K562 (cell line): ENCODE measurements around the gene PLTP. TPM values are rescaled to one million over a fixed set of nuclear protein-coding genes. Genes with fewer than 3 reads are reported as not detected.

Experiments
- ATAC-seq: fragments of 200-7000 bp; cut with Tn5 transposase; 3 replicates; pipeline ENCODE4 v1.9.1; 2020; ENCODE audit warnings: moderate library complexity
- BruUV-seq: library from RNA; stranded (reverse); fragments of 400-500 nt; replicated peaks from 2 replicates; lab custom pipeline; 2021; lab: Mats Ljungman, UMichigan
- CTCF ChIA-PET: fragments of 300-600 bp; formaldehyde crosslinking; extraction: SDS; loops from one replicate; lab custom pipeline; 2021; ENCODE audit warnings: low intra/inter-chr PET ratio; lab: Yijun Ruan, JAX
- POLR2A ChIA-PET: fragments of 300-600, 350-650 bp; sonication (Branson Sonifier 250); formaldehyde crosslinking; extraction: SDS; loops from one replicate; lab custom pipeline; 2021; ENCODE audit warnings: antibody characterized with exemption, inconsistent platforms; lab: Yijun Ruan, JAX
- DNase-seq, 4 experiments: peaks; one replicate each; pipeline versions ENCODE4 v3.0.0 to v3.0.0-alpha.2; 2011 to 2018; ENCODE audit warnings: low spot score in 3 of 4, mixed read lengths in 3 of 4; ENCODE audit errors: extremely low read depth in 1 of 4
- FAIRE-seq: peaks from 2 replicates; lab custom pipeline; 2011; peaks lifted over from hg19 to GRCh38; lab: Jason Lieb, UNC
- H2AFZ ChIP-seq: 2 replicates; pipeline ENCODE4 v1.6.0; 2011; ENCODE audit warnings: low read depth, low read length, control low read depth, inconsistent platforms
- H3K27ac ChIP-seq: fragments of 200-600 bp; 3 replicates; pipeline ENCODE4 v1.8.0; 2011; ENCODE audit warnings: low read depth, mild to moderate bottlenecking, control low read depth, inconsistent platforms, low read length, moderate library complexity, mixed read lengths; ENCODE audit errors: extremely low read depth
- H3K27me3 ChIP-seq, 2 experiments: fragments of 300-600 bp in 1 of 2; 2 replicates in 1 of 2; 3 replicates in 1 of 2; pipeline versions ENCODE4 v1.6.0 to v1.8.0; 2011; ENCODE audit warnings: inconsistent platforms in 2 of 2, low read length in 2 of 2, mild to moderate bottlenecking in 1 of 2, mixed read lengths in 1 of 2, moderate library complexity in 1 of 2; ENCODE audit not compliant: control insufficient read depth in 2 of 2, insufficient read depth in 2 of 2
- H3K36me3 ChIP-seq: fragments of 300-600 bp; 3 replicates; pipeline ENCODE4 v1.8.0; 2011; ENCODE audit warnings: mild to moderate bottlenecking, low read length, inconsistent platforms; ENCODE audit not compliant: control insufficient read depth, insufficient read depth
- H3K4me1 ChIP-seq, 2 experiments: fragments of 200-600 bp in 1 of 2; replicated peaks in 1 of 2; 2 replicates in 1 of 2; 3 replicates in 1 of 2; pipeline versions ENCODE4 v1.5.1 to v1.8.0; 2011; ENCODE audit warnings: inconsistent platforms in 2 of 2, low read length in 2 of 2, mild to moderate bottlenecking in 1 of 2, mixed read lengths in 1 of 2, moderate library complexity in 1 of 2; ENCODE audit not compliant: control insufficient read depth in 2 of 2, insufficient read depth in 2 of 2
- H3K4me2 ChIP-seq: 2 replicates; pipeline ENCODE4 v1.6.1; 2011; ENCODE audit warnings: low read length, control low read depth, inconsistent platforms, mixed read lengths; ENCODE audit not compliant: insufficient read depth
- H3K4me3 ChIP-seq: fragments of 200-600 bp; sonication (generic), shearing (Covaris generic); 2 replicates; pipeline ENCODE4 v1.5.1; 2016; ENCODE audit warnings: control low read depth, inconsistent platforms
- H3K79me2 ChIP-seq: fragments of 200-600 bp; 3 replicates; pipeline ENCODE4 v1.8.0; 2011; ENCODE audit warnings: low read length, inconsistent platforms; ENCODE audit not compliant: control insufficient read depth, insufficient read depth
- H3K9ac ChIP-seq, 2 experiments: 2 replicates each; pipeline versions ENCODE4 v1.6.0 to v1.6.1; 2011; ENCODE audit warnings: low read depth in 2 of 2, low read length in 2 of 2, control low read depth in 1 of 2, inconsistent platforms in 1 of 2, mild to moderate bottlenecking in 1 of 2, mixed read lengths in 1 of 2; ENCODE audit not compliant: insufficient read depth in 1 of 2
- H3K9me1 ChIP-seq: one replicate; pipeline ENCODE4 v1.6.0; 2011; ENCODE audit warnings: inconsistent platforms, mild to moderate bottlenecking, low read length, moderate library complexity; ENCODE audit not compliant: control insufficient read depth, insufficient read depth
- H3K9me3 ChIP-seq: replicated peaks from 2 replicates; pipeline ENCODE4 v1.5.1; 2011; ENCODE audit warnings: low read depth, low read length, inconsistent platforms; ENCODE audit not compliant: control insufficient read depth, insufficient read depth
- H4K20me1 ChIP-seq: replicated peaks from 2 replicates; pipeline ENCODE4 v1.6.1; 2011; ENCODE audit warnings: low read length, inconsistent platforms, mixed read lengths; ENCODE audit not compliant: control insufficient read depth, insufficient read depth
- EWSR1 ChIP-seq: fragments of 450-650 bp; IDR thresholded peaks from 2 replicates; pipeline ENCODE4 v1.6.1; 2018; ENCODE audit warnings: borderline replicate concordance, mild to moderate bottlenecking, low read depth, moderate library complexity; ENCODE audit not compliant: partially characterized antibody
- HMBOX1 ChIP-seq: sonication (generic); IDR thresholded peaks from 2 replicates; pipeline ENCODE4 v1.6.1; 2016
- HNRNPK ChIP-seq: fragments of 200-400 bp; formaldehyde crosslinking; IDR thresholded peaks from one replicate; pipeline ENCODE4 v1.6.1; 2018; ENCODE audit warnings: mild to moderate bottlenecking, low read depth, low read length; ENCODE audit not compliant: poor library complexity, severe bottlenecking
- KAT8 ChIP-seq: fragments of 450-650 bp; IDR thresholded peaks from 2 replicates; pipeline ENCODE4 v1.6.1; 2016; ENCODE audit warnings: low read depth, mild to moderate bottlenecking
- KDM4B ChIP-seq, 2 experiments: fragments of 450-650 bp in 1 of 2; sonication (generic) in 1 of 2; IDR thresholded peaks; 2 replicates each; pipeline ENCODE4 v1.6.1; 2016 to 2017; ENCODE audit warnings: borderline replicate concordance in 2 of 2, antibody characterized with exemption in 1 of 2, low read depth in 1 of 2, mild to moderate bottlenecking in 1 of 2
- MGA ChIP-seq: fragments of 450-650 bp; IDR thresholded peaks from 2 replicates; pipeline ENCODE4 v1.6.1; 2016; ENCODE audit warnings: mild to moderate bottlenecking, moderate library complexity
- STAG1 ChIP-seq: sonication (generic); formaldehyde crosslinking; IDR thresholded peaks from 2 replicates; pipeline ENCODE4 v1.5.0; 2020; ENCODE audit warnings: missing genetic modification reagents, borderline replicate concordance
- USF2 ChIP-seq: sonication (generic); formaldehyde crosslinking; IDR thresholded peaks from 2 replicates; pipeline ENCODE4 v1.5.0; 2020; ENCODE audit warnings: missing genetic modification reagents
- ZNF79 ChIP-seq: fragments of 250-450 bp; sonication (Bioruptor Pico); IDR thresholded peaks from 2 replicates; pipeline ENCODE4 v1.4.0; 2020; ENCODE audit warnings: low read depth, mild to moderate bottlenecking, moderate library complexity
- WGBS: fragments of 100-300 bp; shearing (Covaris generic); methylation state at CpG from one replicate; pipeline ENCODE4 v1.1.6; 2016; ENCODE audit warnings: low coverage, mixed read lengths; ENCODE audit not compliant: insufficient coverage; ENCODE audit errors: missing lambda C conversion rate; 5-methylcytosine and 5-hydroxymethylcytosine counted together
- in situ Hi-C: fragments of 300-500 bp; cut with MboI; formaldehyde crosslinking; loops from 4 replicates; pipeline ENCODE4 v1.15.0; 2018; ENCODE audit warnings: inconsistent platforms, mixed read lengths
- intact Hi-C: fragments of 100-400 bp; cut with micrococcal nuclease; formaldehyde crosslinking; loops from 2 replicates; pipeline ENCODE4 v1.14.2; 2022
- polyA plus RNA-seq, 8 experiments: library from polyadenylated mRNA; depleted of rRNA in 4 of 8; stranded (reverse) in 5 of 8; unstranded in 3 of 8; fragments of >200 nt; fragmentation: Nextera tagmentation in 2 of 8; fragmentation: Illumina TruSeq in 1 of 8; extraction: Ambion mirVana in 2 of 8; extraction: Trizol in 1 of 8; gene quantifications; 2 replicates each; pipeline versions ENCODE4 v1.2.1 to v1.2.3, GENCODE V29; 2011 to 2014; ENCODE audit warnings: inconsistent platforms in 1 of 8, missing spikeins in 1 of 8
- total RNA-seq, 7 experiments: library from RNA; depleted of rRNA in 6 of 7; stranded (reverse); fragments of >200 nt in 6 of 7; fragmentation: Illumina TruSeq in 2 of 7; extraction: Trizol in 2 of 7; gene quantifications; 2 replicates each; pipeline versions ENCODE4 v1.2.1 to v1.2.3, GENCODE V29; 2011 to 2021; ENCODE audit warnings: low replicate concordance in 1 of 7

PLTP gene
- total and polyA plus RNA-seq, 9 of the 15 experiments (the other 6 are each of a cell fraction or from before 2014, with no cell fraction given), result 2.8 to 29.3 (median 17.6) TPM

- no TSS peak for BruUV-seq
- Histone ChIP-seq H3K27me3 (no peaks in the 10 kb centered on the region), H3K9me3 (no peaks in the 10 kb centered on the region), H3K4me1 (peaks cover 0 to 13% of the 10 kb centered on the region in 2 experiments; a peak in 2 of 5 replicates), H4K20me1 (peaks cover 6% of the 10 kb centered on the region; the same call in 1 of the 2 replicates), H3K9ac (no peak overlapping the region), H3K27ac (no peak overlapping the region), H3K79me2 (no peaks in the 10 kb centered on the region), H3K4me2 (no peak overlapping the region), H3K9me1 (no peaks in the 10 kb centered on the region), H3K36me3 (peaks cover 68% of the 10 kb centered on the region; the same call in 2 of the 3 replicates), H3K4me3 (no peak overlapping the region), H2AFZ (no peak overlapping the region)
- ATAC-seq, result no peak
- no peak for DNase-seq
- no peak for FAIRE-seq
- intact Hi-C loops (no loop called here), in situ Hi-C loops (no loop called here)
- WGBS, result 93% methylated on average over 16 of the region's 16 CpGs
- POLR2A ChIA-PET, result interaction anchor here (0.8 to 4.3 kb wide), 4 partner anchors 10 to 155 kb away, joined by 3 to 20 read pairs (median 6); partner anchors contain the start of gene ZNF335
- CTCF ChIA-PET, result no interaction called here
- no peak for TF ChIP-seq EWSR1
- TF ChIP-seq USF2, result no peak
- no peak for TF ChIP-seq ZNF79 (CRISPR knock-in tag)
- TF ChIP-seq MGA, result no peak
- TF ChIP-seq STAG1 (CRISPR knock-in tag), result no peak
- TF ChIP-seq HNRNPK, result no peak
- no peak for TF ChIP-seq HMBOX1
- TF ChIP-seq KDM4B (IDR thresholded peaks at IDR 0.05; ENCODE audit: borderline replicate concordance in 2 of 2, low read depth in 1 of 2), result no peak
- TF ChIP-seq KAT8, result no peak
Measured at GRCh38 chr20:45959126-45959525, 47.2 kb upstream of the PLTP start.
